HFF-Myc (cell line): ENCODE measurements around the gene TLR10.

ENCODE experiments used
- DNase-seq: peaks from one replicate; pipeline ENCODE4 v3.0.0-alpha.2; 2011; ENCODE audit warnings: low read depth; ENCODE audit errors: extremely low read depth
- H3K4me3 ChIP-seq: replicated peaks from 2 replicates; pipeline ENCODE4 v1.5.1; 2011; ENCODE audit warnings: low read depth, mild to moderate bottlenecking, control low read depth, low read length
- CTCF ChIP-seq: IDR thresholded peaks from 2 replicates; pipeline ENCODE4 v1.5.1; 2012; ENCODE audit warnings: mild to moderate bottlenecking, low read depth, low read length, control low read depth; ENCODE audit errors: missing control alignments

Gene TLR10

DNA sequence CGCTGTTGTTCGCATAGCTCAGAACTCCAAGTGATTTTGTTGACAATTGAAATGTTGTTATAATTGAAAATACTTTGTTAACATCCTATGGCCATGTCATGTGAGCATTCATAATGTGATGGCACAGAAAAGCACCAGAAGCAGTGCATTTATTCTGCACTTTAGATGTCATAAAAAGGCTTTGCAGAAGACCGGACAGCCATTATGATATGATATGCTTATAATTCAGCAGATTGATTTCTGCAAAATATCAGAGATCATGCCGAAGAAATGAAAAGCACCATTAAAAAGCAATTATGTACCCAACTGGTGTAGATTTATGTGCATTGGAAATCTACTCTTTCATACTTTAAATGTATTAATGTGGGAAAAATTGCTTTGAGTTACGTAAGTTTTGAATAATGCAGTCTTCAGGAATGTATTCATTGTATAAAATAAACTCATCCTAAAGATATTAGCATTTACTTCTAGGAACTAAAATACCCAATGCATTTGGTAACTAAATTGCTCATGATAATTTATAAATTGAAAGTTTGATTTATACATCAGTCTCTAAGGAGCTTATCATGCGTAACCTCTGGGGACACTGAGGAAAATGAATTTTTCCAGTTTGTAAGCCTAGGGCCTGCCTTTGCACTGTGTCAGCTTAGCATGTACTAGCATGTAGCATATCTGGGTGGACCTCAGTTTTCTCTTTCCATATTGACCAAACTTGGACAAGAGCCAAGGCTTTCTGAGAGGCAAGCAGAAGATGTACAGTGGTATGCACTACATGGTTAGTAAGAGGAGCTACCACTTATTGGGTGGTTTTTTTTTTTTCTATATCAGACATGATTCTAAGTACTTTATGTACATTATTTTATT lies 43.6 kb downstream of the TLR10 start:
- no peak overlapping the region for H3K4me3 ChIP-seq
- TF ChIP-seq CTCF: no peak
- DNase-seq: no peak

- no peak overlapping the region for H3K4me3 ChIP-seq
- no peak for TF ChIP-seq CTCF
- DNase-seq: no peak
Observed at GRCh38 chr4:38735870-38736269, 46.9 kb downstream of the TLR10 start.

DNA sequence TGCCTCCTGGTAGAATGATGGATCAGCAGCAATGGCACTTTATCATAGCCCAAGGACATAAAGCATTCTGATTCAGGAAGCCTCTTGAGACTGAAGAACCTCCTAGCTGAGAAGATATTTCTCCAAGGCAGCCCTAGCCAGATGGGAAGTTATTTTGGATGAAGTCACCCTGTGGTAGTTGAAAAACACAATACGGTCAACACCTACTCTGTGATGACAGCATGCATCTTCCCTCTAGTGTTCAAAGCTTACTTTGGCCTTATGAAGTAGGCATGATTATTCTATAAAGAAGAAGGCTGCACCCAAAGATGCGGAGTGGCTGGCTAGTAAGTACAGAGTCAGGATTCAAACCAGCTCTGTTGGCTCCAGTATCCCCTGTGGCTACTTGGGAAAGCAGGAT lies 47.9 kb downstream of the TLR10 start:
- TF ChIP-seq CTCF: no peak
- no peak overlapping the region for H3K4me3 ChIP-seq
- no peak for DNase-seq

DNA sequence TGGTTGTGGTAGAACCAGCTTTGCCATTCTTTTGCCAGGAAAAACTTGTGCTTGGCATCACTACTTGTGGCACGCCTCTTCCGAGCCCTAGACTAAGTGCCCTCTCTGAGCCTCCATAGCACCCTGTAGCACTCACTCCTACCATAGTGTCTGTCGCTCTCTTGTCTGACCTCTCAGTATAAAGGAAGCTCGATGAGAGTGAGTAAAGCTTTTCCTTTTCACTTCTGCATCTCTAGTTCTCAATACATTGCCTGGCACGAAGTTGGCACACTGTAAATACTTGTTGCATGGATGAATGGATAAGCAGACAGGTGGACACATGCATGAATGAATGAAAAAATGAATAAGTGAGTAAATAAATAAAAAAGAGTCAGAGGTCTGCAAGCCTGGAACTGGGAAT lies 48.3 kb downstream of the TLR10 start:
- H3K4me3 ChIP-seq: no peak overlapping the region
- no peak for DNase-seq
- TF ChIP-seq CTCF: no peak

DNA sequence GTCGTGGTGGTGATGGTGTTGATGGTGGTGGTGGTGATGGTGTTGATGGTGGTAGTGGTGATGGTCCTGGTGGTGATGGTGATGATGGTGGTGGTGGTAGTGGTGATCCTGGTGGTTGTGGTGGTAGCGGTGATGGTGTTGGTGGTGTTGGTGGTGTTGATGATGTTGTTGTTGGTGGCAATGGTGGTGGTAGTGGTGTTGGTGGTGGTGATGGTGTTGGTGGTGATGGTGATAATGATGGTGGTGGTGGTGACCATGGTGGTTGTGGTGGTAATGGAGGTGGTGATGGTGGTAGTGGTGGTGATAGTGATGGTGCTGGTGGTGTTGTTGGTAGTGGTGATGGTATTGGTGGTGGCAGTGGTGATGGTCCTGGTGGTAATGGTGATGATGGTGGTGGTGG lies 49.1 kb downstream of the TLR10 start:
- DNase-seq: no peak

GRCh38 chr4:38730830-38731646 lies 51.8 kb downstream of the TLR10 start:
- peak; percentile 97 for TF ChIP-seq CTCF
- H3K4me3 ChIP-seq: no peak overlapping the region
- peak; percentile 56 for DNase-seq

More for the DNA sequence above, 49.1 kb downstream of the TLR10 start:
- no peak overlapping the region for H3K4me3 ChIP-seq
- no peak for TF ChIP-seq CTCF
